CD4-positive, alpha-beta memory T cell (primary cell): ENCODE measurements around the gene CSTF3. TPM values are rescaled to one million over a fixed set of nuclear protein-coding genes. Genes with fewer than 3 reads are reported as not detected.
A peak's percentile ranks its signal among the peaks of the same experiment; 100 is the strongest.
"Not testable (repeated sequence)": the region's sequence is repeated elsewhere in the genome, so short reads cannot be mapped to it uniquely, and the experiment has no call there.

ENCODE experiments used
- CTCF ChIA-PET: fragments of 350-600 bp; sonication (Branson Sonifier 250); formaldehyde crosslinking; loops from one replicate; lab custom pipeline; 2021; ENCODE audit warnings: inconsistent platforms; ENCODE audit not compliant: partially characterized antibody; lab: Charles Lee
- POLR2A ChIA-PET: fragments of 350-600 bp; sonication (Branson Sonifier 250); formaldehyde crosslinking; loops from one replicate; lab custom pipeline; 2021; ENCODE audit not compliant: partially characterized antibody; lab: Charles Lee
- DNase-seq, 5 donors: peaks; one replicate each; pipeline versions ENCODE4 v3.0.0 to v3.0.0-alpha.2; 2020 to 2022; ENCODE audit warnings: mixed read lengths in 1 of 5
- H3K27ac ChIP-seq: one replicate; pipeline ENCODE4 v1.7.0; 2013; ENCODE audit warnings: low read depth, low read length
- H3K27me3 ChIP-seq: 2 replicates; pipeline ENCODE4 v1.7.0; 2013; ENCODE audit warnings: mild to moderate bottlenecking, low read length, moderate library complexity; ENCODE audit not compliant: insufficient read depth
- H3K36me3 ChIP-seq: 2 replicates; pipeline ENCODE4 v1.7.0; 2013; ENCODE audit warnings: mild to moderate bottlenecking, low read length, moderate library complexity; ENCODE audit not compliant: insufficient read depth
- H3K4me1 ChIP-seq: 2 replicates; pipeline ENCODE4 v1.7.0; 2013; ENCODE audit warnings: mild to moderate bottlenecking, low read length, moderate library complexity; ENCODE audit not compliant: insufficient read depth
- H3K4me3 ChIP-seq, 2 donors: one replicate each; pipeline ENCODE4 v1.7.0; 2013; ENCODE audit warnings: low read length in 2 of 2, mild to moderate bottlenecking in 1 of 2
- H3K9me3 ChIP-seq, 2 donors: one replicate each; pipeline ENCODE4 v1.7.0; 2013; ENCODE audit warnings: low read length in 2 of 2, control low read depth in 1 of 2; ENCODE audit not compliant: control insufficient read depth in 1 of 2
- H3K27ac Mint-ChIP-seq, 7 donors: one replicate each; pipeline ENCODE4 v1.8.0; 2020 to 2021; ENCODE audit warnings: mixed read lengths in 7 of 7, mild to moderate bottlenecking in 6 of 7, inconsistent platforms in 3 of 7, moderate library complexity in 3 of 7
- H3K27me3 Mint-ChIP-seq, 2 donors: one replicate each; pipeline ENCODE4 v1.8.0; 2020 to 2021; ENCODE audit warnings: mixed read lengths in 2 of 2
- H3K36me3 Mint-ChIP-seq, 2 donors: one replicate each; pipeline ENCODE4 v1.8.0; 2020 to 2021; ENCODE audit warnings: mixed read lengths in 2 of 2, inconsistent platforms in 1 of 2, mild to moderate bottlenecking in 1 of 2
- H3K4me1 Mint-ChIP-seq, 4 donors: one replicate each; pipeline ENCODE4 v1.8.0; 2020 to 2021; ENCODE audit warnings: mixed read lengths in 4 of 4, mild to moderate bottlenecking in 1 of 4
- H3K4me3 Mint-ChIP-seq, 8 donors: one replicate each; pipeline ENCODE4 v1.8.0; 2020 to 2021; ENCODE audit warnings: mixed read lengths in 8 of 8, mild to moderate bottlenecking in 7 of 8, moderate library complexity in 6 of 8, inconsistent platforms in 3 of 8
- H3K9me3 Mint-ChIP-seq, 8 donors: one replicate each; pipeline ENCODE4 v1.8.0; 2020 to 2021; ENCODE audit warnings: mixed read lengths in 8 of 8, mild to moderate bottlenecking in 5 of 8, inconsistent platforms in 3 of 8, moderate library complexity in 1 of 8
- intact Hi-C: fragments of 100-400 bp; cut with micrococcal nuclease; formaldehyde crosslinking; loops from one replicate; pipeline ENCODE4 v1.15.1; 2023
- polyA plus RNA-seq, 2 donors: library from polyadenylated mRNA; unstranded; fragments of 300-500 nt; fragmentation: Illumina TruSeq; gene quantifications; one replicate each; pipeline ENCODE4 v1.2.3, GENCODE V29; 2021
- total RNA-seq, 2 experiments: library from RNA; stranded (reverse); gene quantifications; one replicate each; pipeline ENCODE4 v1.2.3, GENCODE V29; 2021

The CSTF3 gene
- total and polyA plus RNA-seq, 4 experiments from 2014 or later, result 18.1 to 34.0 (median 25.9) TPM

DNA sequence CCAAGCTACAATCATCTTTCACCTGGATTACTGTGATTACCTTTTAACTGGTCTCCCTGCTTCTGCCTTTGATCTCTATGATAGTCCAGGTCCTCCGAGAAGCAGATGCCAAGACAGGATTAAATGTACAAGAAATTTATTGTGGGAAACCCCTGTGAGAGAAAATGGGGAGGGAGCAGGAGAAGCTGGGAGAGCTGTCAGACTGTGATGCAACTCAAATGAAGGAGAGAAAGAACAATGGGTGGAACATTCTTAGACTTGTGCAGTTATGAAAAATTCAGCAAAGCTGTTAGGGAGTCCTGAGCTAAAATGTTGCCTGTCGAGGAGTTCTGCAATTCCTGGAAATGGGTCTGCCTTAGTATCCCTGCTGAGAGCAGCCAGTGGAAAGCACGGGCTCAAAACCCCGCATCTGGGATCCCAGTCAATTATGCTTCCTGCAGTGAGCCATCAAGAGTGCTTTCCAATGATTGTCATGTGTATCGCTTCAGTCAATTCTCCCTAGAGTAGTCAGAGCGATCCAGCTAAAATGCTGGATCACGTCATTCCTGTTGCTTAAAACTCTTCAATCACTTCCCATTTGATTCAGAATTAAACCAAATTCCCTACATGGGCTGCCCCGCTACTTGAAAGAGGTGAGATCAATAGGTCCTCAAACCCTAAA is 16.5 kb upstream of the CSTF3 start:
- H3K4me3 Mint-ChIP-seq, result no peak overlapping the region
- H3K9me3 ChIP-seq, result no peaks in the 10 kb centered on the region
- H3K36me3 ChIP-seq, result no peaks in the 10 kb centered on the region
- peaks cover 8% of the 10 kb centered on the region for H3K4me1 ChIP-seq
- no peaks in the 10 kb centered on the region for H3K36me3 Mint-ChIP-seq
- intact Hi-C loops, result no loop called here
- no peaks in the 10 kb centered on the region for H3K9me3 Mint-ChIP-seq
- H3K27me3 ChIP-seq, result no peaks in the 10 kb centered on the region
- DNase-seq, result no peak
- H3K27ac Mint-ChIP-seq, result no peak overlapping the region
- CTCF ChIA-PET, result interaction anchor here (2.0 kb wide), 1 partner anchor 11 kb away, joined by 5 read pairs; no protein-coding TSS in a partner anchor
- no peak overlapping the region for H3K4me3 ChIP-seq
- POLR2A ChIA-PET, result no interaction called here
- peaks cover 0 to 1% of the 10 kb centered on the region in 2 donors for H3K27me3 Mint-ChIP-seq
- H3K4me1 Mint-ChIP-seq, result peaks cover 8 to 19% (median 12%) of the 10 kb centered on the region in 4 donors
- no peak overlapping the region for H3K27ac ChIP-seq

DNA sequence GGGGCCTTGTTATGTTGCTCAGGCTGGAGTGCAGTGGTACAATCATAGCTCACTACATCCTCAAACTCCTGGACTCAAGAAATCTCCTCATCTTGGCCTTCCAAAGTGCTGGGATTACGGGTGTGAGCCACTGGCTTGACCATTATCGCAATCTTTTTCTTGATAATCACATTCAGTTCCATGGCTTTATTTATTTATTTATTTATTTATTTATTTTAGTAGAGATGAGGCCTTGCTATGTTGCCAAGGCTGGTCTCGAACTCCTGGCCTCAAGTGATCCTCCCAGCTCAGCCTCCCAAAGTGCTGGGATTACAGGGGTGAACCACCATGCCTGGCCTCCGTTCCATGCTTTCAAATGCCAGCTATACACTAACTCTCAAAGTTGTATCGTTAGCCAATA is 15.5 kb upstream of the CSTF3 start:
- H3K36me3 ChIP-seq, POLR2A ChIA-PET, H3K4me3 Mint-ChIP-seq, H3K27me3 Mint-ChIP-seq, H3K9me3 Mint-ChIP-seq, DNase-seq, H3K9me3 ChIP-seq, intact Hi-C loops, H3K27ac ChIP-seq, H3K36me3 Mint-ChIP-seq, H3K4me1 ChIP-seq, H3K27me3 ChIP-seq, H3K27ac Mint-ChIP-seq, H3K4me3 ChIP-seq: not testable (repeated sequence)
- H3K4me1 Mint-ChIP-seq, result peaks cover 8 to 19% (median 12%) of the 10 kb centered on the region in 4 donors
- CTCF ChIA-PET, result interaction anchor here (2.0 kb wide), 1 partner anchor 9 kb away, joined by 5 read pairs; no protein-coding TSS in a partner anchor

DNA sequence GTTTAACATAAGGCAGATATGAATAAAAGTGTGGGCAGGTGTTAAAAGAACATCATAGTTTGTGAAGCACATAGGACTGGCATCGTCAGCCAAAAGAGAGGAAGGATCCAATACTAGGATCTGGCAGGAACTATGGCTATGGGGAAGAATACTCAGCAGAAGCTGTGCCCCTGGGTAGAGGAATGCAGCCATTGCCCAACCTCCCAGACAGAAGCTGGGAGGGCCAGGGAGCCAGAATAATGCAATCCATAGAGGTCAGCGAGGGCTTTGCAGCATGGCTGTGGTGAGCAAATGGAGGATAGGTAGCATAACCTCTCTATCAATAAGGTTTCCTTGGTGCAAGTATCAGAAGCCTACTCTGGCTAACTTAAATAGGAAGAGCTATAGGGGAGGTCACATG is 11.7 kb upstream of the CSTF3 start:
- H3K27me3 Mint-ChIP-seq, result no peaks in the 10 kb centered on the region
- H3K4me3 Mint-ChIP-seq, result no peak overlapping the region
- no peaks in the 10 kb centered on the region for H3K36me3 Mint-ChIP-seq
- no peak overlapping the region for H3K4me3 ChIP-seq
- H3K9me3 ChIP-seq, result no peaks in the 10 kb centered on the region
- no peak for DNase-seq
- ChIA-PET CTCF (no interaction called here), POLR2A (no interaction called here)
- H3K4me1 Mint-ChIP-seq, result peaks cover 0 to 6% (median 0%) of the 10 kb centered on the region in 4 donors
- H3K27ac ChIP-seq, result no peak overlapping the region
- H3K9me3 Mint-ChIP-seq, result no peaks in the 10 kb centered on the region
- H3K36me3 ChIP-seq, result no peaks in the 10 kb centered on the region
- H3K27ac Mint-ChIP-seq, result no peak overlapping the region
- intact Hi-C loops, result no loop called here
- no peaks in the 10 kb centered on the region for H3K27me3 ChIP-seq
- no peaks in the 10 kb centered on the region for H3K4me1 ChIP-seq

DNA sequence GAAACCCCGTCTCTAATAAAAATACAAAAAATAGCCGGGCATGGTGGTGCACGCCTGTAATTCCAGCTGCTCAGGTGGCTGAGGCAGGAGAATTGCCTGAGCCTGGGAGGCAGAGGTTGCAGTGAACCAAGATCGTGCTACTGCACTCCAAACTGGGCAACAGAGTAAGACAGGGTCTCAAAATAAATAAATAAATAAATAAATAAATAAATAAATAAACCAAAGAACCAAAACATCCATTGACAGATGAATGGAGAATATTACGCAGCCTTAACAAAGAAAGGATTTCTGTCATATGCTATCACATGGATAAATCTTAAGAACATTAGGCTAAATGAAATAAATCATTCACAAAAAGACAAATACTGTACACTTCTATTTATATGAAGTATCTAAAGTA is 11.1 kb upstream of the CSTF3 start:
- Histone ChIP-seq H3K9me3 (no peaks in the 10 kb centered on the region), H3K27me3 (no peaks in the 10 kb centered on the region), H3K36me3 (no peaks in the 10 kb centered on the region), H3K4me3 (no peak overlapping the region), H3K27ac (no peak overlapping the region), H3K4me1 (no peaks in the 10 kb centered on the region)
- Mint-ChIP-seq H3K36me3 (no peaks in the 10 kb centered on the region), H3K27ac (no peak overlapping the region), H3K9me3 (no peaks in the 10 kb centered on the region), H3K4me1 (no peaks in the 10 kb centered on the region), H3K4me3 (no peak overlapping the region), H3K27me3 (no peaks in the 10 kb centered on the region)
- intact Hi-C loops, result no loop called here
- ChIA-PET CTCF (no interaction called here), POLR2A (no interaction called here)
- DNase-seq, result no peak

DNA sequence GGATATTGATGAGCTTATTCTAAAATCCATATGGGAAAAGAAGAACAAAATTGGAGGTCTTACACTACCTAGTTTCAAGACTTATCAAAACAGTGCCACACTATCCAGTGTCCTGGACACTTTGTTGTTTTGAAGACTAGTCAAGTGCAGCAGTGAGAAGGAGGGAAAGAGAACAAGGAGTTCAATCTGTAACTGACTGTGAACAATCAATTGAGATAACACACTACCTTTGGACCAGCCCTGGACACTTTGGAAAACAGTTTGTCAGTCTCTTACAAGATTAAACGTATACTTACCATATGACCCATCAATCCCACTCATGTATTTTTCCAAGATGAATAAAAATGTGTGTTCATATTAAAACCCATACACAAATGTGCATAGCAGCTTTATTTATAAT is 10.0 kb upstream of the CSTF3 start:
- Histone ChIP-seq H3K9me3 (no peaks in the 10 kb centered on the region), H3K4me1 (no peaks in the 10 kb centered on the region), H3K4me3 (no peak overlapping the region), H3K27me3 (no peaks in the 10 kb centered on the region), H3K36me3 (no peaks in the 10 kb centered on the region), H3K27ac (no peak overlapping the region)
- Mint-ChIP-seq H3K27me3 (no peaks in the 10 kb centered on the region), H3K4me1 (no peaks in the 10 kb centered on the region), H3K9me3 (no peaks in the 10 kb centered on the region), H3K36me3 (no peaks in the 10 kb centered on the region), H3K4me3 (no peak overlapping the region), H3K27ac (no peak overlapping the region)
- DNase-seq, result no peak
- intact Hi-C loops, result no loop called here
- ChIA-PET POLR2A (no interaction called here), CTCF (no interaction called here)

DNA sequence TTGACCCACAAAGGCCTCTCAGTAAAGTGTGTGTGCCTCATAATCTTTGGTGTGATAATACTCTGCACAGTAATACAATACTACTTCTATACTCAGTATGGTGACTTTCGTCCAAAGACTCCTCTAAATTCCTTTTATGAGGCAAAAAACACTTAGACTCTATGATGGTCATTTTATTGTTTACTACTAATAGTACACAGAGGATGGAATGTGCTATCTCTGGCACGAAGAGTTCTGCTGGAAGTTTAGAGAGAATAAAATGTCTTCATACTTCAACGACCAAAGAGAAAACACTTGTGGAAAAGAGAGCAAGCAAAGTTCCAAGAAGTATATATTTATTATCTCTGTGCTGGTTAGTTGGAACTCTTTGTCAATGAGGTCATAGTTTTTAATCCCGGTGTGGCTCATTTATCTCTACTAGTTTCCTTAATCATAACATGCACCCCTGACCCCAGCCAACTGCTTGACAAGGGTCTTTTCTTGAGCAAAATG is 7.5 kb upstream of the CSTF3 start:
- Mint-ChIP-seq H3K27ac (no peak overlapping the region), H3K36me3 (no peaks in the 10 kb centered on the region), H3K4me1 (no peaks in the 10 kb centered on the region), H3K27me3 (no peaks in the 10 kb centered on the region), H3K9me3 (no peaks in the 10 kb centered on the region), H3K4me3 (no peak overlapping the region)
- POLR2A ChIA-PET, result no interaction called here
- intact Hi-C loops, result no loop called here
- CTCF ChIA-PET, result no interaction called here
- no peaks in the 10 kb centered on the region for H3K36me3 ChIP-seq
- H3K27me3 ChIP-seq, result no peaks in the 10 kb centered on the region
- no peaks in the 10 kb centered on the region for H3K9me3 ChIP-seq
- no peak for DNase-seq
- no peak overlapping the region for H3K27ac ChIP-seq
- H3K4me3 ChIP-seq, result no peak overlapping the region
- H3K4me1 ChIP-seq, result no peaks in the 10 kb centered on the region

DNA sequence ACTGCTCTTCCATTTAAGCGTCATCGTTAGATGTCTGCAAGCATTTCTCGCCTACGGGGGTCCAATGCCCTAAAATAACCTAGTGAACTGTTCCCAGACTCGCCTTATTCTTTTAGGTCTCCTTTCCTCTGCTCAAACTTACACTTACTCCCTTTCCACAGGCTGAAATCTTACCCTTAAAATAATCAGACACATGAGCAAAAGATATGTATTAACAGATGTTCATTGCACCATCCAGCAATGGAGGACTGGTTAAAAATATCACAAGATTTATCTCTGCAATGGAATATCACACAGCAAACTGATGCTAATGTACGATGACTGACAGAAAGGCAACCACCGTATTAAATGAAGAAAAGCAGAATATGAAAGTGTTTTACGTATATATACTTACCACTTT is 1.6 kb upstream of the CSTF3 start:
- Mint-ChIP-seq H3K27ac (peak overlapping the region in 4 of 7 donors; percentile 13 to 84 (median 55)), H3K9me3 (no peaks in the 10 kb centered on the region), H3K4me3 (peak overlapping the region; percentile 18 to 57 (median 45)), H3K4me1 (peaks cover 23 to 49% (median 35%) of the 10 kb centered on the region in 4 donors), H3K36me3 (peaks cover 7 to 26% of the 10 kb centered on the region in 2 donors), H3K27me3 (no peaks in the 10 kb centered on the region)
- H3K9me3 ChIP-seq, result no peaks in the 10 kb centered on the region
- CTCF ChIA-PET, result interaction anchor here (1.7 kb wide), 1 partner anchor 167 kb away, joined by 8 read pairs; no protein-coding TSS in a partner anchor
- no peak overlapping the region for H3K4me3 ChIP-seq
- no peaks in the 10 kb centered on the region for H3K27me3 ChIP-seq
- POLR2A ChIA-PET, result interaction anchor here (0.7 kb wide), 1 partner anchor 117 kb away, joined by 6 read pairs; no protein-coding TSS in a partner anchor
- no peaks in the 10 kb centered on the region for H3K36me3 ChIP-seq
- peak in 1 of 5 donors; percentile 34 for DNase-seq
- no peak overlapping the region for H3K27ac ChIP-seq
- intact Hi-C loops, result no loop called here
- peaks cover 35% of the 10 kb centered on the region for H3K4me1 ChIP-seq
